Limb (tissue), 2 donors: ENCODE data around the gene BCAR1.
"Not testable (repeated sequence)": the region's sequence is repeated elsewhere in the genome, so short reads cannot be mapped to it uniquely, and the experiment has no call there.

ENCODE experiments used
- DNase-seq, 2 donors: peaks; one replicate each; pipeline ENCODE4 v3.0.0-alpha.2; 2016; ENCODE audit errors: extremely low spot score in 2 of 2

Gene BCAR1

GRCh38 chr16:75271441-75272096, 20.1 kb upstream of the BCAR1 start:
- no peak for DNase-seq

DNA sequence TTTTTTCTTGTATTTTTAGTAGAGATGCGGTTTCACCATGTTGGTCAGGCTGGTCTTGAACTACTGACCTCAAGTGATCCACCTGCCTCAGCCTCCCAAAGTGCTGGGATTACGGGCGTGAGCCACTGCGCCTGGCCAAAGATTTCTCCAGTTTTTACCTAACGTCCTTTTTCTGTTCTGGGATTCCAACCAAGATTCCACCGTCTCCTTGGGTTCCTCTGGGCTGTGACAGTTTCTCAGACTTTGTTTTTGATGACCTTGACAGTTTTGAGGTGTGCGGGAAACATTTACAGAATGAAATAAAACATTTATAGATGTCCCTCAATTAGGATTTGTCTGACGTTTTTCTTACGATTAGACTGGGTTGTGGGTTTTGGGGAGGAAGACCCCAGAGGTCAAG, 17.9 kb upstream of the BCAR1 start:
- not testable (repeated sequence) for DNase-seq

- DNase-seq = peak in 1 of 2 donors; percentile 53
Observed at GRCh38 chr16:75267631-75268264, 16.3 kb upstream of the BCAR1 start.

DNA sequence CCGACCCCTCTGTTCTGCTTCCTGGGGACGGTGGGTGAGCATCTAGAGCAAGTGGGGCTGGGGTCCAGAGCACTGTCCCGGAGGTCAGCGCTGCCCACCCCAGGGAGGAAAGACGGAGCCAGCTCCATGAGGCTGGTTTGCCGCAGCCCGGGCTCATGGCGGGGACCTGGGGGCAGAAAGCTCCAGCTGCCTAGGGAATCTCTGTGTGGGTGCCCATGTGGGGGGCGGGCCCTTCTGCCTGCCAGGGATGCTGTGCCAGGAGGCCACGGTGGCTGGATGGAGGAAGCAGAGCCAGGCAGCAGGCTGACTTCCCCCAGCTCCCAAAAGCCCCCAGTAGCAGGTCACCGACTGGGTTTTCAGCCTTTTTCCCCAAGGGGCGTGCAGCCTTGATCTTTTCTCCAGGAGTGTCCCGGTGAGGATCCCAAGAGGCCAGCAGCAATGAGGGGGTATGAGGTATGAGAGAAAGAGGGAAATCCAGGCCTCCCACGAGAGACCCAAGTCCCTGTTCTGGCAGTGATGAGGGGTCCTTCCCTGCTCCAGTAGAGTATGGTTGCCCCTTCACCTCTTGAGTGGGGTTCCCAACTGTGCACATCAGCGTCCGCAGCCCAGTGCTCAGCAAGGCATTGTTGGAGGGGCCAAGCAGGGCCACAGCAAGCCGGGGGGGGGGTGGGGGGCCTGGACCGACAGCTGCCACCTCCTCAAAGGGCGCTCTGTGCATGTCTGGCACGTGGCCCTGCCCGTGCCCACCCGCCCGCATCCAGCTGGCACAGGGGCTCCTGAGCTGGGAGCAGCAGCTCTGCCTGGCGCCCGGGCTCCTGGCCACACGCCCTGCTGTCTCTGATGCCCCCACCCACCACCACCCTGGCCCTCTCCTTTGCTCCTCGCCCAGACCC, 15.6 kb upstream of the BCAR1 start:
- DNase-seq = peak in 1 of 2 donors; percentile 67

DNA sequence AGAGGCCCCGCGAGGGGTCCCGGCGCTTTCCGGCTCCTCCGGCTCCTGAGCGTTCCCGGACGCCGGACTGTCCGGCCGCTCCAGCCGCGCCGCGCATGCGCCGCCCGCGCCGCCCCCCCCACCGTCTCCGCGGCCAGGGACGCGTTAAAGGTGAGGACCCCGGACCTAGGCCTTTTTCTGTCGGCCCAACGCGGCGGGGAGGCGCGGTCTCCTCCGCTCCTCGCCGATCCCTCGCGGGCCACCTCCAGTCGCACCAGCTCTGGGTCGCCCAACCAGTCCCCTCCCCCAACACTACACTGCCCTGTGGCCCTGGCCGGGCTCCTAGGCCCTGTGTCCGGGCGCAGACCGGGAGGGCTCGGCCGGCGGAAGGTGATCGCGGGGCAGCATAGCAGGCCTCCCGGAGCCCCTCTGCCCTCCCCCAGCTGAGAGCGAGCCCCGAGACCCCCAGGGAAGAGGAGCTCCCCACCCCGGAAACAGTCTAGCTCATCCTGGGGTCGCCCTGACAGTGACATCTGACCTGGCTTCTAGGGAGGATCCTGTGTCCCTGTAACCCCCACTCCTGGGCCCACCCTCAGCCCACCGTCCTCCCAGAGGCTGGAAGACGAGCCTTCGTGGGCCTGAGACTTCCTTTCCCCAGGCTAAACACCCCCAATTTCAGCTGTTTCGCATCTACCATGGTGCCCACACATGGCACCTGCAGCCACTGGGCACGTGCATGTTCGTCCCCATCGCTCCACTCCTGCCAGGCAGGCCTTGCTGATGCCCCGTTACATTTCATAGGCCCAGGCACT, 14.7 kb upstream of the BCAR1 start:
- peak in 1 of 2 donors; percentile 91 for DNase-seq

GRCh38 chr16:75264999-75265910, 13.8 kb upstream of the BCAR1 start:
- DNase-seq = peak in 1 of 2 donors; percentile 69

- peak in 1 of 2 donors; percentile 55 for DNase-seq
Observed at GRCh38 chr16:75264457-75264998, 13.1 kb upstream of the BCAR1 start.

DNA sequence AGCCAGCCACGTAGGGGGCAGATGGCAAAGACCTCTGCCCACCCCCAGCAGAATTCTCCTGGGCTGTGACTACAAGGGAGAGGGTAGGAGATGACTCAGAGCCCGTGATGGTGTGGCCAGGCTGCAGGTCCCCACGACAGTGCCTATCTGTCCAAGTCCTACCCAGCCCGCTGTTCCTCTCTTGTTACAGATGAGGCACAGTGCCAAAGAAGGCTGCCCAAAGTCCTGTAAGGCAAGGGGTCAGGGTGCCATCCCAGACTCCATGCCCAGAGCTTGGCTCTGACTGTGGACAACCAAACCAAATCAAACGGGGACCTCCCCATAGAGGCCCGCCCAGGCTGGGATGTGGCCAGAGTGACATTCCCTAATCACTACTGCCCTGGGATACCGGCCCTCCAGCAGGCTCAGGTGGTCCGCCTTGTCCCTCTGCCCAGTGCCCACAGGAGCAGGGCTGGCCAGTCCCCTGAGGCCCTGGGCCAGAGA, 12.6 kb upstream of the BCAR1 start:
- DNase-seq = no peak

GRCh38 chr16:75263291-75263962, 12.0 kb upstream of the BCAR1 start:
- no peak for DNase-seq

- DNase-seq = no peak
Observed at GRCh38 chr16:75262800-75263127, 11.3 kb upstream of the BCAR1 start.

GRCh38 chr16:75262104-75262799, 10.8 kb upstream of the BCAR1 start:
- DNase-seq = no peak

GRCh38 chr16:75261590-75262078, 10.2 kb upstream of the BCAR1 start:
- no peak for DNase-seq

GRCh38 chr16:75260851-75261589, 9.6 kb upstream of the BCAR1 start:
- DNase-seq = no peak

DNA sequence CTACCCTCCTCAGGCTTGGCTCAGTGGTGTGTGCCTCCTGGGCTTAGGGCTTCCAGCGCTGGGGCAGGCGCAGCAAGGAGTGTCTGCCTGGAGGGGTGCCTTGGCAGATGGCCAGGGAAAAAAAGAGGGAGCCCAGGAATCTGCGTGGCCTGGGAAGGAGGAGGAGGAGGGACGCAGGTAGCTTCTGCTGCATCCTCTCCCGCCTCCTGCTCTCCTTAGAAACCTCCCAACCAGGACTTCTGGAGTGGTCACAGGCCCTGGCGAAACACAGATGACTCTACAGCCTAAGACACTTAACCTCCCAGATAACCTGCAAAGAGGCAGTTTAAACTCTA, 7.3 kb upstream of the BCAR1 start:
- no peak for DNase-seq

- DNase-seq = no peak
Observed at GRCh38 chr16:75257886-75258806, 6.7 kb upstream of the BCAR1 start.

- DNase-seq = peak; percentile 56 to 71
Observed at GRCh38 chr16:75256696-75257343, 5.4 kb upstream of the BCAR1 start.
